ENCODE data around the gene FHOD3. TPM values are rescaled to one million over a fixed set of nuclear protein-coding genes. Genes with fewer than 3 reads are reported as not detected.
"Not testable (repeated sequence)": the region's sequence is repeated elsewhere in the genome, so short reads cannot be mapped to it uniquely, and the experiment has no call there.

The FHOD3 gene
- total RNA-seq, 1 experiment from 2014 or later, result 0.34 TPM

GRCh38 chr18:36717422-36718110, 420.1 kb downstream of the FHOD3 start:
- intact Hi-C loops (cut with micrococcal nuclease; ENCODE audit: unreplicated experiment), result no loop called here
- H3K4me3 ChIP-seq (ENCODE audit: low read depth, low read length, poor library complexity, severe bottlenecking), result no peak overlapping the region
- POLR2A ChIA-PET (ENCODE audit: low non-redundant PET), result interaction anchor here (0.7 kb wide), 1 partner anchor 267 kb away, joined by 10 read pairs; no protein-coding TSS in a partner anchor
- H3K36me3 ChIP-seq (ENCODE audit: insufficient read depth, low read length, poor library complexity, severe bottlenecking), result no peaks in the 10 kb centered on the region
- TF ChIP-seq CTCF (conservative IDR thresholded peaks at IDR 0.05; ENCODE audit: low read depth, low read length), result no peak
- no peak for TF ChIP-seq EZH2 (IDR thresholded peaks at IDR 0.05; ENCODE audit: borderline replicate concordance, low read depth, low read length, poor library complexity, severe bottlenecking)
- no peaks in the 10 kb centered on the region for H3K4me1 ChIP-seq (ENCODE audit: insufficient read depth, low read length, poor library complexity, severe bottlenecking)
- no TSS peak for BruUV-seq (replicated peaks)
- H3K27me3 ChIP-seq (replicated peaks; ENCODE audit: insufficient read depth, low read depth, low read length, poor library complexity), result peaks cover 10% of the 10 kb centered on the region
- CTCF ChIA-PET, result no interaction called here
- no peak for DNase-seq (ENCODE audit: low spot score)
- no peaks in the 10 kb centered on the region for H3K9me3 ChIP-seq (ENCODE audit: low read depth, low read length, poor library complexity, severe bottlenecking)
- H3K27ac ChIP-seq (ENCODE audit: low read depth, low read length, poor library complexity, severe bottlenecking), result no peak overlapping the region

- Histone ChIP-seq H3K4me3 (ENCODE audit: low read depth, low read length, poor library complexity, severe bottlenecking) (no peak overlapping the region), H3K36me3 (ENCODE audit: insufficient read depth, low read length, poor library complexity, severe bottlenecking) (no peaks in the 10 kb centered on the region), H3K27me3 (replicated peaks; ENCODE audit: insufficient read depth, low read depth, low read length, poor library complexity) (peaks cover 23% of the 10 kb centered on the region), H3K9me3 (ENCODE audit: low read depth, low read length, poor library complexity, severe bottlenecking) (no peaks in the 10 kb centered on the region), H3K4me1 (ENCODE audit: insufficient read depth, low read length, poor library complexity, severe bottlenecking) (no peaks in the 10 kb centered on the region), H3K27ac (ENCODE audit: low read depth, low read length, poor library complexity, severe bottlenecking) (no peak overlapping the region)
- ChIA-PET CTCF (no interaction called here), POLR2A (ENCODE audit: low non-redundant PET) (no interaction called here)
- no peak for TF ChIP-seq EZH2 (IDR thresholded peaks at IDR 0.05; ENCODE audit: borderline replicate concordance, low read depth, low read length, poor library complexity, severe bottlenecking)
- TF ChIP-seq CTCF (conservative IDR thresholded peaks at IDR 0.05; ENCODE audit: low read depth, low read length), result no peak
- no TSS peak for BruUV-seq (replicated peaks)
- no peak for DNase-seq (ENCODE audit: low spot score)
- intact Hi-C loops (cut with micrococcal nuclease; ENCODE audit: unreplicated experiment), result no loop called here
These were observed 421.3 kb downstream of the FHOD3 start for GRCh38 chr18:36718705-36719328.

GRCh38 chr18:36719630-36720029, 422.1 kb downstream of the FHOD3 start:
- DNase-seq (ENCODE audit: low spot score), result no peak
- CTCF ChIA-PET, result no interaction called here
- intact Hi-C loops (cut with micrococcal nuclease; ENCODE audit: unreplicated experiment), result no loop called here

GRCh38 chr18:36721351-36721750, 423.8 kb downstream of the FHOD3 start:
- H3K4me1 ChIP-seq (ENCODE audit: insufficient read depth, low read length, poor library complexity, severe bottlenecking); DNase-seq (ENCODE audit: low spot score); H3K36me3 ChIP-seq (ENCODE audit: insufficient read depth, low read length, poor library complexity, severe bottlenecking); H3K4me3 ChIP-seq (ENCODE audit: low read depth, low read length, poor library complexity, severe bottlenecking); BruUV-seq (replicated peaks); intact Hi-C loops (cut with micrococcal nuclease; ENCODE audit: unreplicated experiment); H3K27ac ChIP-seq (ENCODE audit: low read depth, low read length, poor library complexity, severe bottlenecking); H3K9me3 ChIP-seq (ENCODE audit: low read depth, low read length, poor library complexity, severe bottlenecking); CTCF ChIA-PET; POLR2A ChIA-PET (ENCODE audit: low non-redundant PET): not testable (repeated sequence)
- peaks cover 45% of the 10 kb centered on the region for H3K27me3 ChIP-seq (replicated peaks; ENCODE audit: insufficient read depth, low read depth, low read length, poor library complexity)

More at GRCh38 chr18:36719630-36720029, 422.1 kb downstream of the FHOD3 start:
- Histone ChIP-seq H3K4me3 (ENCODE audit: low read depth, low read length, poor library complexity, severe bottlenecking) (no peak overlapping the region), H3K36me3 (ENCODE audit: insufficient read depth, low read length, poor library complexity, severe bottlenecking) (no peaks in the 10 kb centered on the region), H3K4me1 (ENCODE audit: insufficient read depth, low read length, poor library complexity, severe bottlenecking) (no peaks in the 10 kb centered on the region), H3K27ac (ENCODE audit: low read depth, low read length, poor library complexity, severe bottlenecking) (no peak overlapping the region), H3K27me3 (replicated peaks; ENCODE audit: insufficient read depth, low read depth, low read length, poor library complexity) (peaks cover 31% of the 10 kb centered on the region), H3K9me3 (ENCODE audit: low read depth, low read length, poor library complexity, severe bottlenecking) (no peaks in the 10 kb centered on the region)
- TF ChIP-seq EZH2 (IDR thresholded peaks at IDR 0.05; ENCODE audit: borderline replicate concordance, low read depth, low read length, poor library complexity, severe bottlenecking) (no peak), CTCF (conservative IDR thresholded peaks at IDR 0.05; ENCODE audit: low read depth, low read length) (no peak)
- POLR2A ChIA-PET (ENCODE audit: low non-redundant PET), result no interaction called here
- BruUV-seq (replicated peaks), result no TSS peak

Data from A673 (cell line).